ENCODE data around the gene XYLT1. TPM values are rescaled to one million over a fixed set of nuclear protein-coding genes. Genes with fewer than 3 reads are reported as not detected.

XYLT1 gene
- total and polyA plus RNA-seq, 10 of the 15 experiments (the other 5 are each of a cell fraction or from before 2014, with no cell fraction given), result 0.88 to 14.8 (median 5.8) TPM

DNA sequence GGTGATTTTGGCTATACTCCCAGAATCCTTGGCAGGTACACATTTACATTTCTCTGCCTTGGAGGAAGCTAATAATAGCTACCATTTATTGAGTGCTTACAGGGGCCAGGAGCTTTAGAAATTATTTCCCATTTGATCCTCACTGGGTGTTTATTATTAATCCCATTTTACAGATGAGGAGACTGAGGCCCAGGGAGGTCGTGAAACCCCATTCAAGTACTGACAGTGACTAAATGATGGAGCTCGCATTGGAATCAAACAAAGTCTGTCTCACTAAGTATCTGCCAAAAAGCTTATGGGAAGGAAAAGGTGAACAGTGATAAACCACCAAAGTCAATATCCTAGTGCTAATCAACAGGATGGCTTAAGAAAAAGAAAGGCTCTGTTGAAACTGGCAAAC, 33.3 kb upstream of the XYLT1 start:
- no peak overlapping the region for H3K4me2 ChIP-seq (ENCODE audit: control insufficient read depth, insufficient read depth)
- no peak overlapping the region for H3K4me3 ChIP-seq
- no TSS peak for BruUV-seq (replicated peaks)
- TF ChIP-seq RUNX3 (IDR thresholded peaks at IDR 0.05; ENCODE audit: low read length) (no peak), RBBP5 (conservative IDR thresholded peaks at IDR 0.05) (no peak), GATAD2B (conservative IDR thresholded peaks at IDR 0.05; ENCODE audit: low read depth) (no peak), TBL1XR1 (IDR thresholded peaks at IDR 0.05; ENCODE audit: low read depth, low read length) (no peak), HDAC6 (IDR thresholded peaks at IDR 0.05; ENCODE audit: unreplicated experiment) (no peak), BACH1 (IDR thresholded peaks at IDR 0.05; ENCODE audit: borderline replicate concordance) (no peak), BMI1 (IDR thresholded peaks at IDR 0.05; ENCODE audit: borderline replicate concordance) (no peak), RFX5 (IDR thresholded peaks at IDR 0.05; ENCODE audit: low read depth, low read length) (no peak), RAD51 (IDR thresholded peaks at IDR 0.05) (no peak), ATF7 (IDR thresholded peaks at IDR 0.05; ENCODE audit: low read depth) (no peak), HDGF (IDR thresholded peaks at IDR 0.05) (no peak)
- TF ChIP-seq, protein P1, sequence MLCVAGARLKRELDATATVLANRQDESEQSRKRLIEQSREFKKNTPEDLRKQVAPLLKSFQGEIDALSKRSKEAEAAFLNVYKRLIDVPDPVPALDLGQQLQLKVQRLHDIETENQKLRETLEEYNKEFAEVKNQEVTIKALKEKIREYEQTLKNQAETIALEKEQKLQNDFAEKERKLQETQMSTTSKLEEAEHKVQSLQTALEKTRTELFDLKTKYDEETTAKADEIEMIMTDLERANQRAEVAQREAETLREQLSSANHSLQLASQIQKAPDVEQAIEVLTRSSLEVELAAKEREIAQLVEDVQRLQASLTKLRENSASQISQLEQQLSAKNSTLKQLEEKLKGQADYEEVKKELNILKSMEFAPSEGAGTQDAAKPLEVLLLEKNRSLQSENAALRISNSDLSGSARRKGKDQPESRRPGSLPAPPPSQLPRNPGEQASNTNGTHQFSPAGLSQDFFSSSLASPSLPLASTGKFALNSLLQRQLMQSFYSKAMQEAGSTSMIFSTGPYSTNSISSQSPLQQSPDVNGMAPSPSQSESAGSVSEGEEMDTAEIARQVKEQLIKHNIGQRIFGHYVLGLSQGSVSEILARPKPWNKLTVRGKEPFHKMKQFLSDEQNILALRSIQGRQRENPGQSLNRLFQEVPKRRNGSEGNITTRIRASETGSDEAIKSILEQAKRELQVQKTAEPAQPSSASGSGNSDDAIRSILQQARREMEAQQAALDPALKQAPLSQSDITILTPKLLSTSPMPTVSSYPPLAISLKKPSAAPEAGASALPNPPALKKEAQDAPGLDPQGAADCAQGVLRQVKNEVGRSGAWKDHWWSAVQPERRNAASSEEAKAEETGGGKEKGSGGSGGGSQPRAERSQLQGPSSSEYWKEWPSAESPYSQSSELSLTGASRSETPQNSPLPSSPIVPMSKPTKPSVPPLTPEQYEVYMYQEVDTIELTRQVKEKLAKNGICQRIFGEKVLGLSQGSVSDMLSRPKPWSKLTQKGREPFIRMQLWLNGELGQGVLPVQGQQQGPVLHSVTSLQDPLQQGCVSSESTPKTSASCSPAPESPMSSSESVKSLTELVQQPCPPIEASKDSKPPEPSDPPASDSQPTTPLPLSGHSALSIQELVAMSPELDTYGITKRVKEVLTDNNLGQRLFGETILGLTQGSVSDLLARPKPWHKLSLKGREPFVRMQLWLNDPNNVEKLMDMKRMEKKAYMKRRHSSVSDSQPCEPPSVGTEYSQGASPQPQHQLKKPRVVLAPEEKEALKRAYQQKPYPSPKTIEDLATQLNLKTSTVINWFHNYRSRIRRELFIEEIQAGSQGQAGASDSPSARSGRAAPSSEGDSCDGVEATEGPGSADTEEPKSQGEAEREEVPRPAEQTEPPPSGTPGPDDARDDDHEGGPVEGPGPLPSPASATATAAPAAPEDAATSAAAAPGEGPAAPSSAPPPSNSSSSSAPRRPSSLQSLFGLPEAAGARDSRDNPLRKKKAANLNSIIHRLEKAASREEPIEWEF (IDR thresholded peaks at IDR 0.05; ENCODE audit: insufficient replicate concordance, low read depth, low read length), result no peak
- TF ChIP-seq, protein P2, sequence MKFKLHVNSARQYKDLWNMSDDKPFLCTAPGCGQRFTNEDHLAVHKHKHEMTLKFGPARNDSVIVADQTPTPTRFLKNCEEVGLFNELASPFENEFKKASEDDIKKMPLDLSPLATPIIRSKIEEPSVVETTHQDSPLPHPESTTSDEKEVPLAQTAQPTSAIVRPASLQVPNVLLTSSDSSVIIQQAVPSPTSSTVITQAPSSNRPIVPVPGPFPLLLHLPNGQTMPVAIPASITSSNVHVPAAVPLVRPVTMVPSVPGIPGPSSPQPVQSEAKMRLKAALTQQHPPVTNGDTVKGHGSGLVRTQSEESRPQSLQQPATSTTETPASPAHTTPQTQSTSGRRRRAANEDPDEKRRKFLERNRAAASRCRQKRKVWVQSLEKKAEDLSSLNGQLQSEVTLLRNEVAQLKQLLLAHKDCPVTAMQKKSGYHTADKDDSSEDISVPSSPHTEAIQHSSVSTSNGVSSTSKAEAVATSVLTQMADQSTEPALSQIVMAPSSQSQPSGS (IDR thresholded peaks at IDR 0.05; ENCODE audit: low read length), result no peak
- 32% methylated on average over 2 of the region's 2 CpGs for WGBS (ENCODE audit: insufficient coverage, insufficient replicate concordance, low lambda C conversion rate, missing lambda C conversion rate)
- FAIRE-seq, result no peak
- RAD21 ChIA-PET (ENCODE audit: unreplicated experiment), result no interaction called here
- no peak overlapping the region for H3K9ac ChIP-seq (ENCODE audit: control insufficient read depth, insufficient read depth, low read length)
- no peak for DNase-seq (ENCODE audit: low read depth, low spot score)
- H3K27me3 ChIP-seq (replicated peaks in 1 of 2; ENCODE audit: control insufficient read depth in 2 of 2, insufficient read depth in 2 of 2, low read length in 1 of 2), result 0 out of 4 replicates have a peak, but pooled peaks cover 0 to 2% of the 10 kb centered on the region in 2 experiments
- H2AFZ ChIP-seq (ENCODE audit: control insufficient read depth, low read depth, low read length), result no peak overlapping the region
- no peaks in the 10 kb centered on the region for H4K20me1 ChIP-seq (ENCODE audit: control insufficient read depth, insufficient read depth)
- ATAC-seq, result no peak
- H3K36me3 ChIP-seq (ENCODE audit: control insufficient read depth in 2 of 2, insufficient read depth in 2 of 2, low read length in 1 of 2), result no peaks in the 10 kb centered on the region
- no peaks in the 10 kb centered on the region for H3K79me2 ChIP-seq (ENCODE audit: control insufficient read depth, insufficient read depth, low read length)
- intact Hi-C loops (cut with micrococcal nuclease; ENCODE audit: unreplicated experiment), result no loop called here
- CTCF ChIA-PET, result interaction anchor here (0.6 kb wide), 1 partner anchor 532 kb away, joined by 3 read pairs; no protein-coding TSS in a partner anchor
- SMC1A ChIA-PET (ENCODE audit: uncharacterized antibody, unreplicated experiment), result no interaction called here
- no peaks in the 10 kb centered on the region; the same call in 2 of the 3 replicates for H3K9me3 ChIP-seq (replicated peaks; ENCODE audit: control insufficient read depth, insufficient read depth, low read length)
- no peak overlapping the region for H3K27ac ChIP-seq (ENCODE audit: control insufficient read depth, insufficient read depth)
- in situ Hi-C loops (cut with MboI), result no loop called here
- POLR2A ChIA-PET, result no interaction called here
- H3K4me1 ChIP-seq (ENCODE audit: control insufficient read depth, insufficient read depth, low read length), result no peaks in the 10 kb centered on the region

All from GM12878 (cell line).